GM10248 (cell line): ENCODE results near the gene KCNIP3.

Experiments used
- CTCF ChIA-PET: fragments of 300-600 bp; sonication (Branson Sonifier 250); formaldehyde crosslinking; extraction: SDS; loops from one replicate; lab custom pipeline; 2021; ENCODE audit warnings: antibody characterized with exemption; lab: Yijun Ruan, JAX
- POLR2A ChIA-PET: fragments of 350-650 bp; sonication (Branson Sonifier 250); formaldehyde crosslinking; extraction: SDS; loops from one replicate; lab custom pipeline; 2020; ENCODE audit warnings: antibody characterized with exemption; lab: Yijun Ruan, JAX
- DNase-seq: peaks from one replicate; pipeline ENCODE4 v3.0.0; 2012; ENCODE audit errors: extremely low spot score
- CTCF ChIP-seq: IDR thresholded peaks from 2 replicates; pipeline ENCODE4 v1.5.1; 2012; ENCODE audit warnings: mild to moderate bottlenecking, low read depth; ENCODE audit errors: extremely low read depth, missing control alignments, control extremely low read depth

Gene KCNIP3

GRCh38 chr2:95306336-95306895 is 9.3 kb downstream of the KCNIP3 start:
- no peak for TF ChIP-seq CTCF
- ChIA-PET CTCF (no interaction called here), POLR2A (no interaction called here)
- DNase-seq: no peak

GRCh38 chr2:95307036-95307435 is 9.9 kb downstream of the KCNIP3 start:
- CTCF ChIA-PET: no interaction called here
- POLR2A ChIA-PET: no interaction called here
- DNase-seq: no peak
- no peak for TF ChIP-seq CTCF

GRCh38 chr2:95307878-95308277 is 10.7 kb downstream of the KCNIP3 start:
- ChIA-PET POLR2A (no interaction called here), CTCF (no interaction called here)
- no peak for TF ChIP-seq CTCF
- no peak for DNase-seq

- POLR2A ChIA-PET: no interaction called here
- CTCF ChIA-PET: no interaction called here
- no peak for DNase-seq
- no peak for TF ChIP-seq CTCF
Measured at GRCh38 chr2:95308426-95308990, 11.4 kb downstream of the KCNIP3 start.

GRCh38 chr2:95309599-95309998 is 12.5 kb downstream of the KCNIP3 start:
- CTCF ChIA-PET: no interaction called here
- no peak for DNase-seq
- POLR2A ChIA-PET: no interaction called here
- no peak for TF ChIP-seq CTCF

GRCh38 chr2:95310216-95310615 is 13.1 kb downstream of the KCNIP3 start:
- no peak for TF ChIP-seq CTCF
- no peak for DNase-seq
- CTCF ChIA-PET: no interaction called here
- POLR2A ChIA-PET: no interaction called here

- DNase-seq: no peak
- no peak for TF ChIP-seq CTCF
- CTCF ChIA-PET: no interaction called here
- POLR2A ChIA-PET: no interaction called here
Measured at GRCh38 chr2:95310651-95311050, 13.5 kb downstream of the KCNIP3 start.
